Stimulated activated naive B cell treated with anti-CD40 and anti-IgM and Interleukin-4, amounts not matched to agents 10 μg/mL and 1 μg/mL and 100 μg/mL, for 72 hours (primary cell): ENCODE data around the gene MPRIP.
"Not testable (repeated sequence)": the region's sequence is repeated elsewhere in the genome, so short reads cannot be mapped to it uniquely, and the experiment has no call there.

Source experiments
- ATAC-seq, 2 donors: fragments of 150-1000 bp; cut with Tn5 transposase; replicated peaks; 2 replicates each; pipeline ENCODE4 v1.10.0; 2021; ENCODE audit warnings: moderate library complexity in 1 of 2
- DNase-seq: peaks from one replicate; pipeline ENCODE4 v3.0.0; 2021
- H3K27ac Mint-ChIP-seq: one replicate; pipeline ENCODE4 v1.8.0; 2022; ENCODE audit warnings: mild to moderate bottlenecking, mixed read lengths
- H3K27me3 Mint-ChIP-seq, 2 donors: one replicate each; pipeline ENCODE4 v1.8.0; 2022; ENCODE audit warnings: mixed read lengths in 2 of 2
- H3K36me3 Mint-ChIP-seq, 2 donors: one replicate each; pipeline ENCODE4 v1.8.0; 2022; ENCODE audit warnings: mixed read lengths in 2 of 2, mild to moderate bottlenecking in 1 of 2
- H3K4me1 Mint-ChIP-seq, 2 donors: one replicate each; pipeline ENCODE4 v1.8.0; 2022; ENCODE audit warnings: mixed read lengths in 2 of 2, mild to moderate bottlenecking in 1 of 2
- H3K4me3 Mint-ChIP-seq, 2 donors: one replicate each; pipeline ENCODE4 v1.8.0; 2022; ENCODE audit warnings: mild to moderate bottlenecking in 2 of 2, mixed read lengths in 2 of 2, moderate library complexity in 1 of 2
- H3K9me3 Mint-ChIP-seq, 2 donors: one replicate each; pipeline ENCODE4 v1.8.0; 2022; ENCODE audit warnings: mixed read lengths in 2 of 2, mild to moderate bottlenecking in 1 of 2

MPRIP gene

GRCh38 chr17:17186051-17186450, 143.8 kb downstream of the MPRIP start:
- Mint-ChIP-seq H3K36me3 (peaks cover 29 to 46% of the 10 kb centered on the region in 2 donors), H3K27me3 (no peaks in the 10 kb centered on the region), H3K9me3 (no peaks in the 10 kb centered on the region), H3K4me1 (peaks cover 24 to 49% of the 10 kb centered on the region in 2 donors), H3K27ac (no peak overlapping the region), H3K4me3 (no peak overlapping the region)
- ATAC-seq = no peak
- no peak for DNase-seq

- Mint-ChIP-seq H3K27ac (no peak overlapping the region), H3K9me3 (no peaks in the 10 kb centered on the region), H3K4me1 (peaks cover 19 to 49% of the 10 kb centered on the region in 2 donors), H3K27me3 (no peaks in the 10 kb centered on the region), H3K36me3 (peaks cover 25 to 42% of the 10 kb centered on the region in 2 donors), H3K4me3 (no peak overlapping the region)
- ATAC-seq = no peak
- no peak for DNase-seq
Observed at GRCh38 chr17:17186551-17187505, 144.6 kb downstream of the MPRIP start.

- ATAC-seq (no peak), DNase-seq (no peak)
- no peaks in the 10 kb centered on the region for H3K9me3 Mint-ChIP-seq
- no peak overlapping the region for H3K27ac Mint-ChIP-seq
- peaks cover 13 to 40% of the 10 kb centered on the region in 2 donors for H3K4me1 Mint-ChIP-seq
- H3K4me3 Mint-ChIP-seq = no peak overlapping the region
- H3K36me3 Mint-ChIP-seq = peaks cover 19 to 37% of the 10 kb centered on the region in 2 donors
- H3K27me3 Mint-ChIP-seq = no peaks in the 10 kb centered on the region
Observed at GRCh38 chr17:17188586-17188985, 146.3 kb downstream of the MPRIP start.

GRCh38 chr17:17189559-17189958, 147.3 kb downstream of the MPRIP start:
- no peaks in the 10 kb centered on the region for H3K27me3 Mint-ChIP-seq
- peaks cover 9 to 34% of the 10 kb centered on the region in 2 donors for H3K4me1 Mint-ChIP-seq
- peaks cover 13 to 28% of the 10 kb centered on the region in 2 donors for H3K36me3 Mint-ChIP-seq
- H3K9me3 Mint-ChIP-seq = no peaks in the 10 kb centered on the region
- ATAC-seq = no peak
- peak overlapping the region; percentile 51 for H3K27ac Mint-ChIP-seq
- no peak overlapping the region for H3K4me3 Mint-ChIP-seq
- no peak for DNase-seq

GRCh38 chr17:17190188-17190587, 147.9 kb downstream of the MPRIP start:
- Mint-ChIP-seq H3K4me1 (peaks cover 4 to 29% of the 10 kb centered on the region in 2 donors), H3K9me3 (no peaks in the 10 kb centered on the region), H3K4me3 (no peak overlapping the region), H3K27me3 (no peaks in the 10 kb centered on the region), H3K27ac (no peak overlapping the region), H3K36me3 (peaks cover 11 to 22% of the 10 kb centered on the region in 2 donors)
- DNase-seq (no peak), ATAC-seq (no peak)

- ATAC-seq (no peak), DNase-seq (no peak)
- no peak overlapping the region for H3K4me3 Mint-ChIP-seq
- peaks cover 0 to 17% of the 10 kb centered on the region in 2 donors for H3K4me1 Mint-ChIP-seq
- H3K27me3 Mint-ChIP-seq = no peaks in the 10 kb centered on the region
- H3K9me3 Mint-ChIP-seq = no peaks in the 10 kb centered on the region
- no peak overlapping the region for H3K27ac Mint-ChIP-seq
- peaks cover 6 to 13% of the 10 kb centered on the region in 2 donors for H3K36me3 Mint-ChIP-seq
Observed at GRCh38 chr17:17191346-17191792, 149.1 kb downstream of the MPRIP start.

GRCh38 chr17:17191961-17192381, 149.7 kb downstream of the MPRIP start:
- ATAC-seq (peak; percentile 38 to 52), DNase-seq (no peak)
- peaks cover 1 to 17% of the 10 kb centered on the region in 2 donors for H3K4me1 Mint-ChIP-seq
- peaks cover 4 to 12% of the 10 kb centered on the region in 2 donors for H3K36me3 Mint-ChIP-seq
- no peaks in the 10 kb centered on the region for H3K9me3 Mint-ChIP-seq
- H3K27ac Mint-ChIP-seq = no peak overlapping the region
- H3K27me3 Mint-ChIP-seq = no peaks in the 10 kb centered on the region
- no peak overlapping the region for H3K4me3 Mint-ChIP-seq

- H3K4me3 Mint-ChIP-seq, DNase-seq, H3K27me3 Mint-ChIP-seq, H3K27ac Mint-ChIP-seq, H3K9me3 Mint-ChIP-seq, ATAC-seq: not testable (repeated sequence)
- H3K4me1 Mint-ChIP-seq = peaks cover 6 to 23% of the 10 kb centered on the region in 2 donors
- H3K36me3 Mint-ChIP-seq = peaks cover 5 to 22% of the 10 kb centered on the region in 2 donors
Observed at GRCh38 chr17:17195466-17195865, 153.2 kb downstream of the MPRIP start.

GRCh38 chr17:17196776-17197175, 154.5 kb downstream of the MPRIP start:
- Mint-ChIP-seq H3K4me3 (no peak overlapping the region), H3K27me3 (no peaks in the 10 kb centered on the region), H3K4me1 (peaks cover 6 to 15% of the 10 kb centered on the region in 2 donors), H3K9me3 (no peaks in the 10 kb centered on the region), H3K36me3 (peaks cover 12 to 29% of the 10 kb centered on the region in 2 donors), H3K27ac (peak overlapping the region; percentile 14)
- no peak for DNase-seq
- no peak for ATAC-seq

GRCh38 chr17:17198281-17198680, 156.0 kb downstream of the MPRIP start:
- Mint-ChIP-seq H3K4me3 (no peak overlapping the region), H3K27ac (no peak overlapping the region), H3K36me3 (peaks cover 20 to 41% of the 10 kb centered on the region in 2 donors), H3K9me3 (no peaks in the 10 kb centered on the region), H3K27me3 (no peaks in the 10 kb centered on the region), H3K4me1 (peaks cover 6 to 12% of the 10 kb centered on the region in 2 donors)
- DNase-seq = no peak
- ATAC-seq = no peak

GRCh38 chr17:17200311-17200710, 158.1 kb downstream of the MPRIP start:
- Mint-ChIP-seq H3K4me3 (no peak overlapping the region), H3K27ac (peak overlapping the region; percentile 9), H3K9me3 (no peaks in the 10 kb centered on the region), H3K4me1 (peaks cover 17 to 25% of the 10 kb centered on the region in 2 donors), H3K36me3 (peaks cover 32 to 56% of the 10 kb centered on the region in 2 donors), H3K27me3 (no peaks in the 10 kb centered on the region)
- DNase-seq (no peak), ATAC-seq (no peak)

- DNase-seq = no peak
- H3K27ac Mint-ChIP-seq = no peak overlapping the region
- no peak for ATAC-seq
- H3K9me3 Mint-ChIP-seq = no peaks in the 10 kb centered on the region
- H3K27me3 Mint-ChIP-seq = no peaks in the 10 kb centered on the region
- H3K4me3 Mint-ChIP-seq = no peak overlapping the region
- H3K36me3 Mint-ChIP-seq = peaks cover 32 to 56% of the 10 kb centered on the region in 2 donors
- H3K4me1 Mint-ChIP-seq = peaks cover 17 to 30% of the 10 kb centered on the region in 2 donors
Observed at GRCh38 chr17:17200831-17201230, 158.6 kb downstream of the MPRIP start.

- peaks cover 32 to 56% of the 10 kb centered on the region in 2 donors for H3K36me3 Mint-ChIP-seq
- H3K27me3 Mint-ChIP-seq = no peaks in the 10 kb centered on the region
- peaks cover 17 to 31% of the 10 kb centered on the region in 2 donors for H3K4me1 Mint-ChIP-seq
- ATAC-seq (no peak), DNase-seq (no peak)
- H3K4me3 Mint-ChIP-seq = no peak overlapping the region
- H3K27ac Mint-ChIP-seq = no peak overlapping the region
- peaks cover 0 to under 1% of the 10 kb centered on the region in 2 donors for H3K9me3 Mint-ChIP-seq
Observed at GRCh38 chr17:17201271-17201670, 159.0 kb downstream of the MPRIP start.

- ATAC-seq = no peak
- Mint-ChIP-seq H3K27ac (no peak overlapping the region), H3K4me3 (no peak overlapping the region), H3K9me3 (peaks cover 0 to 5% of the 10 kb centered on the region in 2 donors), H3K4me1 (peaks cover 21 to 38% of the 10 kb centered on the region in 2 donors), H3K27me3 (no peaks in the 10 kb centered on the region), H3K36me3 (peaks cover 32 to 56% of the 10 kb centered on the region in 2 donors)
- no peak for DNase-seq
Observed at GRCh38 chr17:17201907-17202306, 159.7 kb downstream of the MPRIP start.
